ENCODE data around the gene ACVR1B. TPM values are rescaled to one million over a fixed set of nuclear protein-coding genes. Genes with fewer than 3 reads are reported as not detected.
A peak's percentile ranks its signal among the peaks of the same experiment; 100 is the strongest.

The ACVR1B gene
- total and polyA plus RNA-seq, 5 donors from 2014 or later: 0.47 to 6.5 (median 1.2) TPM

- no peak for ATAC-seq (ENCODE audit: low read depth in 2 of 2)
- H3K27ac ChIP-seq (ENCODE audit: insufficient read depth, low read length, poor library complexity, severe bottlenecking): no peak overlapping the region
- Mint-ChIP-seq H3K4me1 (peaks cover 0 to 20% (median 13%) of the 10 kb centered on the region in 4 donors), H3K27ac (peak overlapping the region in 2 of 3 donors; percentile 18 to 71), H3K27me3 (peaks cover 33% of the 10 kb centered on the region), H3K36me3 (no peaks in the 10 kb centered on the region), H3K4me3 (peak overlapping the region; percentile 66 to 91 (median 80)), H3K9me3 (no peaks in the 10 kb centered on the region)
- no peak for DNase-seq
- no peaks in the 10 kb centered on the region for H3K27me3 ChIP-seq (ENCODE audit: control insufficient read depth, insufficient read depth, low read length)
- H3K4me1 ChIP-seq (ENCODE audit: control insufficient read depth, insufficient read depth, low read length, poor library complexity, severe bottlenecking): peaks cover 20% of the 10 kb centered on the region
- no peaks in the 10 kb centered on the region for H3K9me3 ChIP-seq (ENCODE audit: control insufficient read depth in 2 of 2, low read length in 2 of 2)
- H3K36me3 ChIP-seq (ENCODE audit: control insufficient read depth, insufficient read depth, low read length): no peaks in the 10 kb centered on the region
- no peak overlapping the region for H3K4me3 ChIP-seq (ENCODE audit: low read depth, low read length)
Measured at GRCh38 chr12:52005218-52005902, 53.9 kb downstream of the ACVR1B start.

GRCh38 chr12:52005903-52006703 is 54.6 kb downstream of the ACVR1B start:
- DNase-seq (no peak), ATAC-seq (ENCODE audit: low read depth in 2 of 2) (no peak)
- H3K9me3 ChIP-seq (ENCODE audit: control insufficient read depth in 2 of 2, low read length in 2 of 2): no peaks in the 10 kb centered on the region
- H3K4me3 Mint-ChIP-seq: peak overlapping the region; percentile 79 to 92 (median 86)
- H3K36me3 Mint-ChIP-seq: peaks cover 4% of the 10 kb centered on the region
- H3K4me3 ChIP-seq (ENCODE audit: low read depth, low read length): no peak overlapping the region
- peaks cover 0 to 20% (median 13%) of the 10 kb centered on the region in 4 donors for H3K4me1 Mint-ChIP-seq
- H3K9me3 Mint-ChIP-seq: no peaks in the 10 kb centered on the region
- H3K27me3 Mint-ChIP-seq: peaks cover 33% of the 10 kb centered on the region
- peaks cover 2% of the 10 kb centered on the region for H3K36me3 ChIP-seq (ENCODE audit: control insufficient read depth, insufficient read depth, low read length)
- no peaks in the 10 kb centered on the region for H3K27me3 ChIP-seq (ENCODE audit: control insufficient read depth, insufficient read depth, low read length)
- H3K4me1 ChIP-seq (ENCODE audit: control insufficient read depth, insufficient read depth, low read length, poor library complexity, severe bottlenecking): peaks cover 20% of the 10 kb centered on the region
- no peak overlapping the region for H3K27ac ChIP-seq (ENCODE audit: insufficient read depth, low read length, poor library complexity, severe bottlenecking)
- H3K27ac Mint-ChIP-seq: peak overlapping the region in 2 of 3 donors; percentile 62 to 71

- Mint-ChIP-seq H3K27me3 (peaks cover 33% of the 10 kb centered on the region), H3K36me3 (peaks cover 7% of the 10 kb centered on the region), H3K4me3 (peak within 1 kb of the TSS; percentile 84 to 93 (median 92)), H3K4me1 (peaks cover 0 to 20% (median 13%) of the 10 kb centered on the region in 4 donors), H3K27ac (peak within 1 kb of the TSS; percentile 60 to 94 (median 90)), H3K9me3 (no peaks in the 10 kb centered on the region)
- Histone ChIP-seq H3K9me3 (ENCODE audit: control insufficient read depth in 2 of 2, low read length in 2 of 2) (no peaks in the 10 kb centered on the region), H3K4me1 (ENCODE audit: control insufficient read depth, insufficient read depth, low read length, poor library complexity, severe bottlenecking) (peaks cover 20% of the 10 kb centered on the region), H3K4me3 (ENCODE audit: low read depth, low read length) (no peak within 1 kb of the TSS), H3K27ac (ENCODE audit: insufficient read depth, low read length, poor library complexity, severe bottlenecking) (peak within 1 kb of the TSS; percentile 79), H3K27me3 (ENCODE audit: control insufficient read depth, insufficient read depth, low read length) (no peaks in the 10 kb centered on the region), H3K36me3 (ENCODE audit: control insufficient read depth, insufficient read depth, low read length) (peaks cover 2% of the 10 kb centered on the region)
- ATAC-seq (ENCODE audit: low read depth in 2 of 2): peak; percentile 70 to 72
- DNase-seq: peak; percentile 63 to 80 (median 78)
Measured at GRCh38 chr12:52006726-52007157, 55.2 kb downstream of the ACVR1B start, which contains the start of gene TAMALIN. Gene TAMALIN (plus strand): TSS chr12:52006946. CDS start chr12:52007020, 74 bp downstream.

- peak; percentile 31 to 49 for ATAC-seq (ENCODE audit: low read depth in 2 of 2)
- Histone ChIP-seq H3K36me3 (ENCODE audit: control insufficient read depth, insufficient read depth, low read length) (peaks cover 2% of the 10 kb centered on the region), H3K27ac (ENCODE audit: insufficient read depth, low read length, poor library complexity, severe bottlenecking) (peak overlapping the region; percentile 79), H3K9me3 (ENCODE audit: control insufficient read depth in 2 of 2, low read length in 2 of 2) (no peaks in the 10 kb centered on the region), H3K27me3 (ENCODE audit: control insufficient read depth, insufficient read depth, low read length) (no peaks in the 10 kb centered on the region), H3K4me1 (ENCODE audit: control insufficient read depth, insufficient read depth, low read length, poor library complexity, severe bottlenecking) (peaks cover 20% of the 10 kb centered on the region), H3K4me3 (ENCODE audit: low read depth, low read length) (no peak overlapping the region)
- peaks cover 7% of the 10 kb centered on the region for H3K36me3 Mint-ChIP-seq
- H3K4me3 Mint-ChIP-seq: peak overlapping the region; percentile 84 to 93 (median 91)
- peaks cover 0 to 20% (median 13%) of the 10 kb centered on the region in 4 donors for H3K4me1 Mint-ChIP-seq
- H3K9me3 Mint-ChIP-seq: no peaks in the 10 kb centered on the region
- peaks cover 33% of the 10 kb centered on the region for H3K27me3 Mint-ChIP-seq
- peak overlapping the region; percentile 60 to 94 (median 90) for H3K27ac Mint-ChIP-seq
- peak; percentile 39 to 61 (median 43) for DNase-seq
Measured at GRCh38 chr12:52007158-52007921, 55.8 kb downstream of the ACVR1B start.

- Mint-ChIP-seq H3K27me3 (peaks cover 33% of the 10 kb centered on the region), H3K4me1 (peaks cover 0 to 20% (median 13%) of the 10 kb centered on the region in 4 donors), H3K9me3 (no peaks in the 10 kb centered on the region), H3K36me3 (peaks cover 7% of the 10 kb centered on the region), H3K27ac (peak overlapping the region; percentile 60 to 94 (median 90)), H3K4me3 (peak overlapping the region; percentile 84 to 93 (median 87))
- H3K4me3 ChIP-seq (ENCODE audit: low read depth, low read length): peak overlapping the region; percentile 18
- H3K27ac ChIP-seq (ENCODE audit: insufficient read depth, low read length, poor library complexity, severe bottlenecking): peak overlapping the region; percentile 79
- peaks cover 20% of the 10 kb centered on the region for H3K4me1 ChIP-seq (ENCODE audit: control insufficient read depth, insufficient read depth, low read length, poor library complexity, severe bottlenecking)
- H3K27me3 ChIP-seq (ENCODE audit: control insufficient read depth, insufficient read depth, low read length): no peaks in the 10 kb centered on the region
- DNase-seq (no peak), ATAC-seq (ENCODE audit: low read depth in 2 of 2) (no peak)
- H3K36me3 ChIP-seq (ENCODE audit: control insufficient read depth, insufficient read depth, low read length): peaks cover 2% of the 10 kb centered on the region
- no peaks in the 10 kb centered on the region for H3K9me3 ChIP-seq (ENCODE audit: control insufficient read depth in 2 of 2, low read length in 2 of 2)
Measured at GRCh38 chr12:52007982-52008510, 56.5 kb downstream of the ACVR1B start.

- H3K27ac ChIP-seq (ENCODE audit: insufficient read depth, low read length, poor library complexity, severe bottlenecking): peak overlapping the region; percentile 23
- H3K4me1 Mint-ChIP-seq: peaks cover 0 to 20% (median 13%) of the 10 kb centered on the region in 4 donors
- no peak for ATAC-seq (ENCODE audit: low read depth in 2 of 2)
Measured at GRCh38 chr12:52009081-52009751, 57.7 kb downstream of the ACVR1B start.

More at GRCh38 chr12:52009081-52009751, 57.7 kb downstream of the ACVR1B start:
- no peak overlapping the region for H3K4me3 ChIP-seq (ENCODE audit: low read depth, low read length)
- H3K4me3 Mint-ChIP-seq: peak overlapping the region in 2 of 4 donors; percentile 28 to 84
- H3K27ac Mint-ChIP-seq: peak overlapping the region; percentile 43 to 94 (median 90)
- H3K27me3 ChIP-seq (ENCODE audit: control insufficient read depth, insufficient read depth, low read length): no peaks in the 10 kb centered on the region
- H3K9me3 ChIP-seq (ENCODE audit: control insufficient read depth in 2 of 2, low read length in 2 of 2): no peaks in the 10 kb centered on the region
- no peak for DNase-seq
- H3K27me3 Mint-ChIP-seq: peaks cover 23% of the 10 kb centered on the region
- no peaks in the 10 kb centered on the region for H3K9me3 Mint-ChIP-seq
- peaks cover 14% of the 10 kb centered on the region for H3K36me3 Mint-ChIP-seq
- H3K36me3 ChIP-seq (ENCODE audit: control insufficient read depth, insufficient read depth, low read length): peaks cover 2% of the 10 kb centered on the region
- peaks cover 20% of the 10 kb centered on the region for H3K4me1 ChIP-seq (ENCODE audit: control insufficient read depth, insufficient read depth, low read length, poor library complexity, severe bottlenecking)

Data from CD4-positive, CD25-positive, alpha-beta regulatory T cell (primary cell).